Measurements from ENCODE around the gene THAP4. TPM values are rescaled to one million over a fixed set of nuclear protein-coding genes. Genes with fewer than 3 reads are reported as not detected.

The THAP4 gene
- total and polyA plus RNA-seq, 2 of the 4 experiments (the other 2 are of a cell fraction): 33.9 to 55.1 TPM

GRCh38 chr2:241677392-241677791 lies 40.4 kb upstream of the THAP4 start:
- dilution Hi-C loops (cut with HindIII; ENCODE audit: low sequenced_read_pairs, unreplicated experiment): no loop called here
- no peak overlapping the region for H4K8ac ChIP-seq (ENCODE audit: low read depth in 2 of 2, low read length in 2 of 2)
- CTCF ChIA-PET: no interaction called here

More at GRCh38 chr2:241677392-241677791, 40.4 kb upstream of the THAP4 start:
- no peak overlapping the region for H3K4me2 ChIP-seq (ENCODE audit: low read depth, low read length)
- H2AK5ac ChIP-seq (ENCODE audit: low read depth, low read length): no peak overlapping the region
- H3K18ac ChIP-seq (ENCODE audit: low read depth, low read length): no peak overlapping the region
- H3K4me3 ChIP-seq (ENCODE audit: insufficient read depth, low read depth, low read length): no peak overlapping the region
- H3K23ac ChIP-seq (ENCODE audit: low read depth, low read length): no peak overlapping the region
- TF ChIP-seq, protein P1, sequence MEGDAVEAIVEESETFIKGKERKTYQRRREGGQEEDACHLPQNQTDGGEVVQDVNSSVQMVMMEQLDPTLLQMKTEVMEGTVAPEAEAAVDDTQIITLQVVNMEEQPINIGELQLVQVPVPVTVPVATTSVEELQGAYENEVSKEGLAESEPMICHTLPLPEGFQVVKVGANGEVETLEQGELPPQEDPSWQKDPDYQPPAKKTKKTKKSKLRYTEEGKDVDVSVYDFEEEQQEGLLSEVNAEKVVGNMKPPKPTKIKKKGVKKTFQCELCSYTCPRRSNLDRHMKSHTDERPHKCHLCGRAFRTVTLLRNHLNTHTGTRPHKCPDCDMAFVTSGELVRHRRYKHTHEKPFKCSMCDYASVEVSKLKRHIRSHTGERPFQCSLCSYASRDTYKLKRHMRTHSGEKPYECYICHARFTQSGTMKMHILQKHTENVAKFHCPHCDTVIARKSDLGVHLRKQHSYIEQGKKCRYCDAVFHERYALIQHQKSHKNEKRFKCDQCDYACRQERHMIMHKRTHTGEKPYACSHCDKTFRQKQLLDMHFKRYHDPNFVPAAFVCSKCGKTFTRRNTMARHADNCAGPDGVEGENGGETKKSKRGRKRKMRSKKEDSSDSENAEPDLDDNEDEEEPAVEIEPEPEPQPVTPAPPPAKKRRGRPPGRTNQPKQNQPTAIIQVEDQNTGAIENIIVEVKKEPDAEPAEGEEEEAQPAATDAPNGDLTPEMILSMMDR (conservative IDR thresholded peaks at IDR 0.05; ENCODE audit: low read depth, low read length): no peak
- TF ChIP-seq CHD1 (IDR thresholded peaks at IDR 0.05; ENCODE audit: low read depth, low read length) (no peak), SMC3 (IDR thresholded peaks at IDR 0.05; ENCODE audit: low read depth, low read length) (no peak), ELK1 (IDR thresholded peaks at IDR 0.05; ENCODE audit: borderline replicate concordance, low read depth, low read length) (no peak), NFE2L2 (IDR thresholded peaks at IDR 0.05; ENCODE audit: low read depth, low read length) (no peak), RFX5 (IDR thresholded peaks at IDR 0.05; ENCODE audit: low read depth, low read length) (no peak), CEBPB (IDR thresholded peaks at IDR 0.05; ENCODE audit: low read depth, low read length) (no peak), MAFK (IDR thresholded peaks at IDR 0.05; ENCODE audit: low read depth, low read length) (no peak), FOS (IDR thresholded peaks at IDR 0.05; ENCODE audit: low read depth, low read length) (no peak), RCOR1 (IDR thresholded peaks at IDR 0.05; ENCODE audit: insufficient replicate concordance, low read length) (no peak), MAZ (IDR thresholded peaks at IDR 0.05; ENCODE audit: borderline replicate concordance, low read depth, low read length) (no peak), POLR2A (IDR thresholded peaks at IDR 0.05; ENCODE audit: low read depth, low read length) (no peak), MXI1 (IDR thresholded peaks at IDR 0.05; ENCODE audit: borderline replicate concordance, low read depth, low read length) (no peak), BHLHE40 (IDR thresholded peaks at IDR 0.05; ENCODE audit: low read depth, low read length) (no peak), RAD21 (IDR thresholded peaks at IDR 0.05; ENCODE audit: low read length) (no peak)
- TF ChIP-seq, protein P2, sequence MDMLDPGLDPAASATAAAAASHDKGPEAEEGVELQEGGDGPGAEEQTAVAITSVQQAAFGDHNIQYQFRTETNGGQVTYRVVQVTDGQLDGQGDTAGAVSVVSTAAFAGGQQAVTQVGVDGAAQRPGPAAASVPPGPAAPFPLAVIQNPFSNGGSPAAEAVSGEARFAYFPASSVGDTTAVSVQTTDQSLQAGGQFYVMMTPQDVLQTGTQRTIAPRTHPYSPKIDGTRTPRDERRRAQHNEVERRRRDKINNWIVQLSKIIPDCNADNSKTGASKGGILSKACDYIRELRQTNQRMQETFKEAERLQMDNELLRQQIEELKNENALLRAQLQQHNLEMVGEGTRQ (IDR thresholded peaks at IDR 0.05; ENCODE audit: low read depth, low read length): no peak
- intact Hi-C loops (cut with micrococcal nuclease): no loop called here
- no TSS peak for BruUV-seq (replicated peaks)
- no peak overlapping the region for H4K91ac ChIP-seq (ENCODE audit: insufficient read depth, low read depth, low read length)
- H4K20me1 ChIP-seq (ENCODE audit: insufficient read depth, low read length): peaks cover 18% of the 10 kb centered on the region; the same call in 1 of the 2 replicates
- H2AK9ac ChIP-seq (replicated peaks; ENCODE audit: low read depth, low read length, poor library complexity): no peak overlapping the region
- 94% methylated on average over 23 of the region's 24 CpGs; no CpG with 5 or more reads in 1 of the 2 experiments for WGBS, 2 experiments (ENCODE audit: extremely low coverage in 2 of 2, insufficient read length in 1 of 2)
- H3K9me3 ChIP-seq (ENCODE audit: control insufficient read depth, insufficient read depth, low read length): no peaks in the 10 kb centered on the region
- H2AFZ ChIP-seq (replicated peaks; ENCODE audit: low read length, poor library complexity): no peak overlapping the region
- peaks cover 3 to 33% of the 10 kb centered on the region in 2 experiments for H3K79me1 ChIP-seq (ENCODE audit: low read depth in 1 of 2, low read length in 2 of 2)
- no peak overlapping the region for H3K14ac ChIP-seq (replicated peaks; ENCODE audit: low read depth, low read length)
- no peak overlapping the region for H3K27ac ChIP-seq (ENCODE audit: insufficient read depth, low read length)
- no peak overlapping the region for H3K56ac ChIP-seq (ENCODE audit: extremely low read depth, insufficient read depth, low read length)
- peaks cover 11% of the 10 kb centered on the region for H3K4me1 ChIP-seq (ENCODE audit: control insufficient read depth, insufficient read depth, low read length)
- peaks cover 48% of the 10 kb centered on the region for H3K36me3 ChIP-seq (ENCODE audit: control insufficient read depth, insufficient read depth, low read length)
- no peak overlapping the region for H2BK5ac ChIP-seq (ENCODE audit: low read depth, low read length, poor library complexity, severe bottlenecking)
- H2BK20ac ChIP-seq (ENCODE audit: low read depth, low read length): no peak overlapping the region
- no peak overlapping the region for H3K4ac ChIP-seq (ENCODE audit: low read depth, low read length)
- H2BK15ac ChIP-seq (ENCODE audit: low read depth, low read length): no peak overlapping the region
- no peak overlapping the region for H3K9ac ChIP-seq (ENCODE audit: low read depth, low read length)
- no peak overlapping the region for H2BK120ac ChIP-seq (ENCODE audit: low read depth, low read length)
- ATAC-seq (ENCODE audit: low read depth) (no peak), DNase-seq (no peak)
- POLR2A ChIA-PET (ENCODE audit: unreplicated experiment): no interaction called here
- H3K9me1 ChIP-seq (ENCODE audit: insufficient read depth, low read length): no peaks in the 10 kb centered on the region
- H4K5ac ChIP-seq (ENCODE audit: low read depth, low read length): no peak overlapping the region
- H3K27me3 ChIP-seq (ENCODE audit: control insufficient read depth, insufficient read depth, low read length): no peaks in the 10 kb centered on the region
- in situ Hi-C loops (cut with MboI; ENCODE audit: low sequenced_read_pairs): no loop called here
